GM12891 (cell line): Measurements from ENCODE around the gene PPME1.
"Not testable (repeated sequence)": the region's sequence is repeated elsewhere in the genome, so short reads cannot be mapped to it uniquely, and the experiment has no call there.

Source experiments
- DNase-seq: peaks from one replicate; pipeline ENCODE4 v3.0.0; 2011; ENCODE audit warnings: low spot score; ENCODE audit not compliant: insufficient read length
- FAIRE-seq: peaks from 2 replicates; lab custom pipeline; 2011; peaks lifted over from hg19 to GRCh38; lab: Jason Lieb, UNC
- PAX5 ChIP-seq: IDR thresholded peaks from 2 replicates; pipeline ENCODE4 v1.6.1; 2011; ENCODE audit warnings: low read length, moderate library complexity, mild to moderate bottlenecking; ENCODE audit not compliant: insufficient read depth, severe bottlenecking
- POLR2A ChIP-seq: IDR thresholded peaks from 2 replicates; pipeline ENCODE4 v1.6.1; 2011; ENCODE audit warnings: low read depth, low read length, control low read depth
- POLR2AphosphoS5 ChIP-seq: IDR thresholded peaks from 2 replicates; pipeline ENCODE4 v1.6.1; 2011; ENCODE audit warnings: low read depth, low read length, control low read depth
- POU2F2 ChIP-seq: IDR thresholded peaks from 2 replicates; pipeline ENCODE4 v1.6.1; 2011; ENCODE audit warnings: low read depth, mild to moderate bottlenecking, control low read depth, low read length, moderate library complexity
- SPI1 ChIP-seq: IDR thresholded peaks from 2 replicates; pipeline ENCODE4 v1.6.1; 2011; ENCODE audit warnings: low read depth, low read length, control low read depth
- TAF1 ChIP-seq: IDR thresholded peaks from 2 replicates; pipeline ENCODE4 v1.6.1; 2011; ENCODE audit warnings: low read depth, low read length, control low read depth

PPME1 gene

DNA sequence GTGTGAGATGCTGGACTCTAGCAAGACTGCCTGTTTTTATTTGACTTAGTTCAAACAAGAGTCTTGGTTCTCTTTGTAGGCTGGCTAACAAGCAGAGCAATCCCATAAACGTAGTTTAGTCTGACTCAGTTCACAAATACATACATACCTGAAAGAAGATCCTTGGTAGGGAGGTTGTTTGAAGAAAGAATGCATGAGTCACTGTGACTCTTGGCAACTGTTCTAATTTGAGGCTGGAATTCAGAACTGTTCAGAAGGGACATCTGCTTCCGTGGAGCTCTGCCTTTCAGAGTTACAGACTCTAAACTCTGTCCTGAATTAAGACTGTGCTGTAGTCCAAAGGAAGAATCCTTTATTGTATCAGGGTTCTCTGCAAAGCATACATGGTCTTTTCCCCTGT lies 32.5 kb upstream of the PPME1 start:
- TF ChIP-seq POLR2AphosphoS5 = no peak
- no peak for TF ChIP-seq POLR2A
- no peak for TF ChIP-seq POU2F2
- TF ChIP-seq PAX5 = no peak
- TF ChIP-seq SPI1 = no peak
- no peak for TF ChIP-seq TAF1
- FAIRE-seq = no peak
- no peak for DNase-seq

DNA sequence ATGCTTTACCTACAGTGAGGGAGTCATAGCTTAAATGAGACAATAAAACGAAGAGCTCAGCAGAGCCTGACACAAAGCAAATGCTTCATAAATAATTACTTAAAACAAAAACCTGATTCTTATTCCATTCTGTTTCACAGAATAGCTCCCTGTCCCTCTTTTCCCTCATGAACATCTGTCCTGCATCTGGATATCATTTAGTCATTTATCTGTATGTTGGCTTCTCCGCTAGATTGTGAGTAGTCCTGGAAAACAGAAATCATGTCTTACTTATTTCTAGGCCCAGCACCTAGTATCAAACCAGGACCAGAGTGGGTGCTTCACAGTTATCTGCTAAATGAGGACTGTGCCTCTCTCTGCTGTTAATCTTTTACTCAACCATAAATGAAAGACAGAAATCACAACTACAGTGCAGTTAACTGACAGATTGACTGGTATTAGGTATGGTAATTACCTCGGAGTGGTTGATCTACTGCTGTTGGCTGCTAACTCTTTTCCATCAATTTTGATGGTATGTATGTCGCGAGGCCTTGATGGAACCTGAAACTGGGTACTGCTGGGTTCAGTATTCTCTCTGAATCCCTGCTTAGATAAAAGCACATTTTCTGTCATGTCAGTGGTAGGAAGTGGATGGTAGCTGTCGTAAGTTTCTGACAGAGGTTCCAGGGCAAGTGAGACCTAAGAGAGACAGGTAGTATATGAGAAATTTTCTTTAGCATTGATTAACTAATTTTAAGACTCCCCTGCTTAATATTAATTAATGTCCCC lies 31.8 kb upstream of the PPME1 start:
- DNase-seq (no peak), FAIRE-seq (peak; percentile 20)
- TF ChIP-seq POLR2AphosphoS5 (no peak), POU2F2 (no peak), PAX5 (no peak)

DNA sequence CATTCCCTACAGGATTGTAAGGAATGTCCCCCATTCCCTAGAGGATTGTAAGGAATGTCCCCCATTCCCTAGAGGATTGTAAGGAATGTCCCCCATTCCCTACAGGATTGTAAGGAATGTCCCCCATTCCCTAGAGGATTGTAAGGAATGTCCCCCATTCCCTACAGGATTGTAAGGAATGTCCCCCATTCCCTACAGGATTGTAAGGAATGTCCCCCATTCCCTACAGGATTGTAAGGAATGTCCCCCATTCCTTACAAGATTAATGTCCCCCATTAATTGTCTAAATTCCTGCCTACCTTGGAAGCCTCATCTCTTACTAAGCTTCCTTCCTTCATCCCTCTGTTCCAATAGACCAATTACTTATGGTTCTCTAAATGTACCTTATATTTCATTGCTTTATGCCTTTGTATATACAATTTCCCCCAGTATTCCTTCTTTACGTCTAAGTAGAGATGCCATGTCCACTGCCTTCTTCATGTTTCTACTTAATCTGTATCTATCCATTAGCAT lies 31.1 kb upstream of the PPME1 start:
- DNase-seq, FAIRE-seq: not testable (repeated sequence)

DNA sequence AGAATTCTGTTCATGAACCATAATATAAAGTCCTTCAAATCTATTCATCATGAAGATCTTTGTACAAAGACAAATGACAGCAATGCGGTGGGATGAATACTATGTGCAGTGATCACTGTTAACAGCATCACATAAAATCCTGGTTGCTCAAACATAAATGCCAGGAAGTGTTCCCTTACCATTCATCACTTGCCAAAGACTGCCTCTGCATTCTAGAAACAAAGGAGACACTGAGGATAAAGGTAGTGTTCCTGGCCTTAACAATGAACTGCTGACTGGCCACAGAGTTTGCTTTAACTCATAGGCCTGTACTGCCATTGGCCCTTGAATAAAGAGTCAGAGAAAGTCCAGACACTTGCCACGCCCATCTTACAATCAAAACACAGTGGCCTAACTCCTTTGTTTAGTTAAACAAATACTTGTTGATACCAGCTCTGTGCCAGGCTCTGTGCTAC lies 29.8 kb upstream of the PPME1 start:
- TF ChIP-seq SPI1 (no peak), TAF1 (no peak), POLR2A (no peak), POU2F2 (no peak), POLR2AphosphoS5 (no peak), PAX5 (no peak)
- no peak for DNase-seq
- FAIRE-seq = peak; percentile 9

DNA sequence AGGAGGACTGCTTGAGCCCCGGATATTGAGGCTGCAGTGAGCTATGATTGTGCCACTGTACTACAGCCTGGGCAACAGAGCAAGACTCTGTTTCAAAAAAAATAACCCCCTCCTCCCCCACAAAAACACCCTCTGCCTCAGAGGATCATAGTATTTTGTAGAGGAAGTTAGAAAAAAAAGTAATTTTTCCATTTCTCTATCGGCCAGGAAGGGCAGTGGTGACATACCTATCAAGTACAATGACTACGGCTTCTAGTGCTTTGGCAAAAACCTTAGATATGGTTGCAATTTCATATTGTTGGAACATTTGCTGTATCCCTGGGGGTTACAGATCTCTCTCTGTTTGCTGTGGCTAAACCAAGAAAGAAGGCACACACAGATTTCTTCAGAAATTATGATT lies 29.2 kb upstream of the PPME1 start:
- TF ChIP-seq POLR2AphosphoS5 = no peak
- no peak for TF ChIP-seq PAX5
- TF ChIP-seq SPI1 = no peak
- no peak for FAIRE-seq

DNA sequence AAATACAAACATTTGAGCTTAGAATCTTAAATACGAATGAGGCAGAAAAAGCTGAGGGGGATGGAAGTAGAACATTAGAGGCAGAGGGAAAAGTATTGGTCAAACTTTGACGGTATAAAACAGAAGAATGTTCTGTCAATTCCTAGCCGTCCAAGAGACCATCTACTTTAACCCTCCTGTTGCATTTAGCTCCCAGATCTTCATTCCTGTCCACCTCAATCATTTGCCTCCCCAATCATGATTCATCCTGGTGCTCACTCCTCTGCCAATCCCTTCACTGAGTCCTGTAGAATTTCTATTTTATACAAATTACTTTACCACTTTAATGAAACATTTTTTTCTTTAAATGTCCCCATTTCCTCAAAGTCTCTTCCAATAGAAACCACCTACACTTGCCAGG lies 28.5 kb upstream of the PPME1 start:
- no peak for FAIRE-seq
- DNase-seq = no peak
- TF ChIP-seq SPI1 = no peak
- TF ChIP-seq PAX5 = no peak
- no peak for TF ChIP-seq TAF1
- no peak for TF ChIP-seq POLR2AphosphoS5
- TF ChIP-seq POU2F2 = no peak
- no peak for TF ChIP-seq POLR2A

More for the DNA sequence above, 29.2 kb upstream of the PPME1 start:
- no peak for DNase-seq

DNA sequence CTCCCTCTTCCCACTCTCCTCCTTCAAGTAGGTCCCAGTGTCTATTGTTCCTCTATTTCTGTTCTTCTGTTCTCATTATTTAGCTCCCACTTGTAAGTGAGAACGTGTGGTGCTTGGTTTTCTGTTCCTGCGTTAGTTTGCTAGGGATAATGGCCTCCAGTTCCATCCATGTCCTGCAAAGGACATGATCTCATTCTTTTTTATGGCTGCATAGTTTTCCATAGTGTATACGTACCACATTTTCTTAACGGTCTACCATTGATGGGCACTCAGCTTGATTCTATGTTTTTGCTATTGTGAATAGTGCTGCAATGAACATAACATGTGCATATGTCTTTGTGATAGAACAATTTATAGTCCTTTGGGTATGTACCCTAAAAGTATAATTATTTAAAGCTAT lies 26.5 kb upstream of the PPME1 start:
- DNase-seq (no peak), FAIRE-seq (no peak)
- TF ChIP-seq POLR2A = no peak
- TF ChIP-seq TAF1 = no peak
- no peak for TF ChIP-seq PAX5
- no peak for TF ChIP-seq SPI1
- no peak for TF ChIP-seq POU2F2
- TF ChIP-seq POLR2AphosphoS5 = no peak

DNA sequence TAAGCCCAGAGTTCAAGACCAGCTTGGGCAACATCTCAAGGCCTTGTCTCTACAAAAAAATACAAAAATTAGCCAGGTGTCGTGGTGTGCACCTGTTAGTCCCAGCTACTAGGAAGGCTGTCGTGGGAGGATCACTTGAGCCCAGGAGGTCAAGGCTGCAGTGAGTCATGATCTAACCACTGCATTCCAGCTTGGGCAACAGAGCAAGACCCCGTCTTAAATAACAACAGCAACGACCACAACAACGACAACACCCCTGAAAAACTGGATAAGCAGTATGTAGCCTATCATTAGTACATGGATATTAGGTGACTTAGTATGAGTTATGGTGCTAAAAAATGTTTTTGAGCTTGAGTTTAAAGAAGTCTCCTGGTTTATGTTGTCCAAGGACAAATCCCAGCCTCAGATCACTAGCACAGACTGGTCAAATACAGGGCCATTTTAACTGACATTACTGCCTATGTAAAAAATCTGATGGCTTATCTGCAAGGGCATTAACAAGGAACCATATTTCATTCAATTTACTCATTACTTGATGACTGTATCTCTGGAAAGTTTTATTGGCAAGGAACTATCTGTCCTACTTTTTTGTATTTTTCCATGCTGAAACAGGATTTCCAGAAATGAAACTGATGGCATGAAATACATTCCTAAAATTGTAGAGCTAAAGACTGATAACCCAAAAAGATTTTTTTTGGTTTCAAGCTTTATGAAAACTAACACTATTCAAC lies 23.7 kb upstream of the PPME1 start:
- DNase-seq = no peak
- TF ChIP-seq POLR2AphosphoS5 = no peak
- no peak for TF ChIP-seq SPI1
- no peak for TF ChIP-seq PAX5
- no peak for TF ChIP-seq TAF1
- no peak for TF ChIP-seq POU2F2
- TF ChIP-seq POLR2A = no peak
- FAIRE-seq = peak; percentile 23

DNA sequence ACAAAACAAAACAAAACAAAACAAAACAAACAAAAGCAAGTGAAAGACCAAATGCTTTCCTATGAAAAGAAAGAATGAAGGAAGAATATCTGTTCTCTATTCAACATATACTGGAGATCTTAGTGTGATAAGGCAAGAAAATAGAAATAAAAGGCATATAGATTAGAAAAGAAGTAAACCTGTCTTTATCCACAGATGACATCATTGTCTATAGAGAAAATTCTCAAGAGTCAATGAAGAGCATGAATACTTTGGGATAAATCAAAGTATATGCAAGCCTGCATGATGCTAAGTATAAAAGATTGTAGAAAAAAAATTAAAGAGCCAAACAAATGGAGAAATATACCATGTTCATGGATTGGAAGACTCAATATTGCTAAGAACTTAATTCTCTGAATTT lies 17.9 kb upstream of the PPME1 start:
- no peak for TF ChIP-seq POU2F2
- TF ChIP-seq SPI1 = no peak
- TF ChIP-seq POLR2A = no peak
- no peak for TF ChIP-seq POLR2AphosphoS5
- no peak for TF ChIP-seq TAF1
- TF ChIP-seq PAX5 = no peak
- DNase-seq (no peak), FAIRE-seq (no peak)

DNA sequence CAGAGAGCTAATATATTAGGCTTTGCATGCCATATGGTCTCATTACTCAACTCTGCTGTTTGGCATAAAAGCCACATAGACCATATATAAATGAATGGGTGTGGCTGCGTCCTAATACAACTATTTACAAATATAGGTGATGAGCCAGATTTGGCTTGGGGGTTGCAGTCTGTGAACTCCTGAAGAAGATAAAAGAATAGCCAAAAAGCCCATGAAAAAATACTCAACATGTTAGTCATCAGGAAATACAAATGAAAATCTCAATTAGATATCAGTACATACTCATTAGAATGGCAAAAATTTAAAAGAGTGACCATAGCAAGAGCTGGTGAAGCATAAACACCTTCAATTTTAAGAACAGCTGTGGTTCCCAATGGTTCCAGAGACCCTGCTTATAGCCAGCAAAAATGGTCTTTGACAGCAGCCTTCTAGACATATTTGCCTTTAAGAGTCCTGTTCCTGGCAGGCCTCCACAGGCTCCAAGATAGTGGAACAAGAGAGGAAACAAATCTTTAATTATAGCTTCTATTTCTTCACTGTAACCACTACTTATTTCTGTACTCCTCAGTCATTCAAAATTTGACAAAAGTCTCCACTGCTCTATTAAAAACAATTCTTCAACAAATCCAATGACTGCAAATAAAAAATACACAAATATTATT lies 16.3 kb upstream of the PPME1 start:
- DNase-seq (no peak), FAIRE-seq (no peak)
- TF ChIP-seq SPI1 (no peak), POLR2AphosphoS5 (no peak), POU2F2 (no peak), PAX5 (no peak), TAF1 (no peak), POLR2A (no peak)
